B cell (primary cell): Measurements from ENCODE around the gene C2orf42.

Experiments used
- EZH2 ChIP-seq: IDR thresholded peaks from 2 replicates; pipeline ENCODE4 v1.6.1; 2012; ENCODE audit warnings: borderline replicate concordance, low read depth, mild to moderate bottlenecking, moderate library complexity, low read length; ENCODE audit not compliant: insufficient read depth, poor library complexity, severe bottlenecking
- TF ChIP-seq, protein P1 (sequence below): fragments of 200-600 bp; IDR thresholded peaks from one replicate; pipeline ENCODE4 v1.8.0; 2022; ENCODE audit warnings: antibody characterized with exemption, mild to moderate bottlenecking

DNA sequence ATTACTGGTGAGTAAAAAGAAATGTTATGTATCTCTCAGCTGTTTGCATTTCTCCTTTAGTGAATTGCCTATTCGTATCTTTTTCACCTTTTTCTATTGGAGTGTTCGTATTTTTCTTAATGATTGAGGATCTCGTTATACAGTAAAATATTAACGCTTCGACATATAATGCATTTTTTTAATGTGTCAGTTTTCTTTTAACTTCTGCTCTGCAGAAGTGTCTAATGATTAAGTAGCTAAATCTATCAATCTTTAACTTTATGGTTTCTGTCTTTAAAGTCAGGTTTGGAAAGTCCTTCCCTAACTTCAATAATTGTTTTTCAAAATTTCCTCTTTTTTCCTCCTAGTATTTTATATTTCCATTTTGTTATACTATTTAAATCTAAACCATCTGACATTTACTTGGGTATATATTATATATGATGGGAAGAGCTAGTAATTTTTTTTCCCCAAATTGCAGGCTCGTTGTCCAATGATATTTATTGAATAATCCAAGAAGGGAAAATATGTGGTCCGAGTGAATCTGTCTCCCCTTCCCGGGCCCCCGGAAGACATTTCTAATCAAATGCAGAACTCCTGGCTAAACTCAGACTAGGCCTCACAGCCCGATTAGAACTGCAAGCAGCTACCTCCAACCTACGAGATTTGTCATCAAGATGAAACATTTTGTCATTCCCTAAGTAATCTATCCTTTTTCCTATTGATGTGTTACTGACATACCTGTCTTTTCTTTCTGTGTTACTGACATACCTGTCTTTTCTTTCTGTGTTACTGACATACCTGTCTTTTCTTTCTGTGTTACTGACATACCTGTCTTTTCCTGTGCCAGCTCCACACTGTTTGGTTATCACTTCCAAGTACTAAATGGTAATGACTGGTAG lies 86.3 kb downstream of the C2orf42 start:
- TF ChIP-seq, protein P1, sequence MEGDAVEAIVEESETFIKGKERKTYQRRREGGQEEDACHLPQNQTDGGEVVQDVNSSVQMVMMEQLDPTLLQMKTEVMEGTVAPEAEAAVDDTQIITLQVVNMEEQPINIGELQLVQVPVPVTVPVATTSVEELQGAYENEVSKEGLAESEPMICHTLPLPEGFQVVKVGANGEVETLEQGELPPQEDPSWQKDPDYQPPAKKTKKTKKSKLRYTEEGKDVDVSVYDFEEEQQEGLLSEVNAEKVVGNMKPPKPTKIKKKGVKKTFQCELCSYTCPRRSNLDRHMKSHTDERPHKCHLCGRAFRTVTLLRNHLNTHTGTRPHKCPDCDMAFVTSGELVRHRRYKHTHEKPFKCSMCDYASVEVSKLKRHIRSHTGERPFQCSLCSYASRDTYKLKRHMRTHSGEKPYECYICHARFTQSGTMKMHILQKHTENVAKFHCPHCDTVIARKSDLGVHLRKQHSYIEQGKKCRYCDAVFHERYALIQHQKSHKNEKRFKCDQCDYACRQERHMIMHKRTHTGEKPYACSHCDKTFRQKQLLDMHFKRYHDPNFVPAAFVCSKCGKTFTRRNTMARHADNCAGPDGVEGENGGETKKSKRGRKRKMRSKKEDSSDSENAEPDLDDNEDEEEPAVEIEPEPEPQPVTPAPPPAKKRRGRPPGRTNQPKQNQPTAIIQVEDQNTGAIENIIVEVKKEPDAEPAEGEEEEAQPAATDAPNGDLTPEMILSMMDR: no peak
- no peak for TF ChIP-seq EZH2
